ENCODE data around the gene C4BPA. TPM values are rescaled to one million over a fixed set of nuclear protein-coding genes. Genes with fewer than 3 reads are reported as not detected.

The C4BPA gene
- total RNA-seq, 1 donor from 2014 or later = not detected

- H3K4me3 ChIP-seq = no peak overlapping the region
- no peak overlapping the region for H3K27ac ChIP-seq
- intact Hi-C loops (cut with DNase I) = loop anchor here (10.0 kb wide), 3 partner anchors 144 to 1146 kb away; partner anchors contain the start of gene RASSF5
- H3K9me3 ChIP-seq = no peaks in the 10 kb centered on the region
- H3K36me3 ChIP-seq = peaks cover 16 to 27% of the 10 kb centered on the region in 2 donors
- TF ChIP-seq CTCF (IDR thresholded peaks at IDR 0.05) = no peak
- no peaks in the 10 kb centered on the region for H3K27me3 ChIP-seq
- H3K4me1 ChIP-seq = no peaks in the 10 kb centered on the region
- no peak for DNase-seq (ENCODE audit: low spot score in 2 of 2)
Measured at GRCh38 chr1:207058878-207059867, 44.9 kb upstream of the C4BPA start.

GRCh38 chr1:207059881-207060280 lies 44.2 kb upstream of the C4BPA start:
- Histone ChIP-seq H3K27ac (no peak overlapping the region), H3K9me3 (no peaks in the 10 kb centered on the region), H3K4me3 (no peak overlapping the region), H3K27me3 (no peaks in the 10 kb centered on the region), H3K36me3 (peaks cover 16 to 27% of the 10 kb centered on the region in 2 donors), H3K4me1 (no peaks in the 10 kb centered on the region)
- no peak for DNase-seq (ENCODE audit: low spot score in 2 of 2)
- intact Hi-C loops (cut with DNase I) = loop anchor here (10.0 kb wide), 3 partner anchors 145 to 1145 kb away; partner anchors contain the start of gene RASSF5
- TF ChIP-seq CTCF (IDR thresholded peaks at IDR 0.05) = no peak

GRCh38 chr1:207060596-207060995 lies 43.4 kb upstream of the C4BPA start:
- intact Hi-C loops (cut with DNase I) = no loop called here
- no peak for TF ChIP-seq CTCF (IDR thresholded peaks at IDR 0.05)
- no peaks in the 10 kb centered on the region for H3K4me1 ChIP-seq
- H3K4me3 ChIP-seq = no peak overlapping the region
- DNase-seq (ENCODE audit: low spot score in 2 of 2) = no peak
- H3K36me3 ChIP-seq = peaks cover 16 to 28% of the 10 kb centered on the region in 2 donors
- H3K27me3 ChIP-seq = no peaks in the 10 kb centered on the region
- H3K27ac ChIP-seq = no peak overlapping the region
- no peaks in the 10 kb centered on the region for H3K9me3 ChIP-seq

- H3K9me3 ChIP-seq = no peaks in the 10 kb centered on the region
- peaks cover 19 to 32% of the 10 kb centered on the region in 2 donors for H3K36me3 ChIP-seq
- H3K27me3 ChIP-seq = no peaks in the 10 kb centered on the region
- H3K4me3 ChIP-seq = no peak overlapping the region
- TF ChIP-seq CTCF (IDR thresholded peaks at IDR 0.05) = no peak
- no peak overlapping the region for H3K27ac ChIP-seq
- intact Hi-C loops (cut with DNase I) = no loop called here
- no peak for DNase-seq (ENCODE audit: low spot score in 2 of 2)
- no peaks in the 10 kb centered on the region for H3K4me1 ChIP-seq
Measured at GRCh38 chr1:207062058-207062457, 42.0 kb upstream of the C4BPA start.

GRCh38 chr1:207063014-207063413 lies 41.0 kb upstream of the C4BPA start:
- no peak overlapping the region for H3K4me3 ChIP-seq
- no peak for DNase-seq (ENCODE audit: low spot score in 2 of 2)
- no peaks in the 10 kb centered on the region for H3K4me1 ChIP-seq
- peaks cover 23 to 41% of the 10 kb centered on the region in 2 donors for H3K36me3 ChIP-seq
- no peaks in the 10 kb centered on the region for H3K27me3 ChIP-seq
- H3K27ac ChIP-seq = no peak overlapping the region
- intact Hi-C loops (cut with DNase I) = no loop called here
- TF ChIP-seq CTCF (IDR thresholded peaks at IDR 0.05) = no peak
- no peaks in the 10 kb centered on the region for H3K9me3 ChIP-seq
